WTC11 (cell line): ENCODE measurements around the gene INPP5F. TPM values are rescaled to one million over a fixed set of nuclear protein-coding genes. Genes with fewer than 3 reads are reported as not detected.

Experiments
- ATAC-seq: fragments of 200-7000 bp; cut with Tn5 transposase; 2 replicates; pipeline ENCODE4 v1.10.0; 2021; ENCODE audit warnings: mild to moderate bottlenecking, moderate library complexity
- CTCF ChIA-PET: fragments of 300-600 bp; sonication (Branson Sonifier 250); formaldehyde crosslinking; loops from one replicate; lab custom pipeline; 2021; ENCODE audit warnings: antibody characterized with exemption; lab: Charles Lee
- POLR2A ChIA-PET: fragments of 350-600 bp; sonication (Branson Sonifier 250); formaldehyde crosslinking; loops from one replicate; lab custom pipeline; 2021; ENCODE audit warnings: antibody characterized with exemption; lab: Charles Lee
- DNase-seq: peaks from one replicate; pipeline ENCODE4 v3.0.0; 2021; ENCODE audit warnings: low spot score
- H3K27ac Mint-ChIP-seq: 2 replicates; pipeline ENCODE4 v1.8.0; 2021; ENCODE audit warnings: mixed read lengths
- H3K27me3 Mint-ChIP-seq: 2 replicates; pipeline ENCODE4 v1.8.0; 2021; ENCODE audit warnings: low read depth, mild to moderate bottlenecking, moderate library complexity, mixed read lengths
- H3K36me3 Mint-ChIP-seq: 2 replicates; pipeline ENCODE4 v1.8.0; 2021; ENCODE audit warnings: mixed read lengths
- H3K4me1 Mint-ChIP-seq: 2 replicates; pipeline ENCODE4 v1.8.0; 2022; ENCODE audit warnings: mixed read lengths
- H3K4me3 Mint-ChIP-seq: 2 replicates; pipeline ENCODE4 v1.8.0; 2021; ENCODE audit warnings: mild to moderate bottlenecking, moderate library complexity, mixed read lengths
- H3K9me3 Mint-ChIP-seq: 2 replicates; pipeline ENCODE4 v1.8.0; 2021; ENCODE audit warnings: mixed read lengths
- ATF2 ChIP-seq: sonication (generic); formaldehyde crosslinking; IDR thresholded peaks from 2 replicates; pipeline ENCODE4 v1.8.1; 2022; ENCODE audit warnings: low read depth, missing genetic modification reagents, borderline replicate concordance
- ATF6 ChIP-seq: sonication (generic); formaldehyde crosslinking; IDR thresholded peaks from 2 replicates; pipeline ENCODE4 v1.8.1; 2023; ENCODE audit warnings: mild to moderate bottlenecking, missing genetic modification reagents
- CDX4 ChIP-seq: fragments of 250-450 bp; sonication (Bioruptor Pico); IDR thresholded peaks from 2 replicates; pipeline ENCODE4 v1.9.0; 2021; ENCODE audit warnings: moderate library complexity, mild to moderate bottlenecking, inconsistent platforms, borderline replicate concordance
- CREB1 ChIP-seq: sonication (generic); formaldehyde crosslinking; IDR thresholded peaks from 2 replicates; pipeline ENCODE4 v1.8.0; 2023; ENCODE audit warnings: mild to moderate bottlenecking, missing genetic modification reagents
- CREM ChIP-seq: sonication (generic); formaldehyde crosslinking; IDR thresholded peaks from 2 replicates; pipeline ENCODE4 v1.8.1; 2022; ENCODE audit warnings: mild to moderate bottlenecking, missing genetic modification reagents, moderate library complexity
- ELF4 ChIP-seq: sonication (generic); formaldehyde crosslinking; IDR thresholded peaks from 2 replicates; pipeline ENCODE4 v1.8.1; 2022; ENCODE audit warnings: low read depth, mild to moderate bottlenecking, moderate library complexity, missing genetic modification reagents
- EMX1 ChIP-seq: fragments of 250-450 bp; sonication (Bioruptor Pico); IDR thresholded peaks from 2 replicates; pipeline ENCODE4 v1.8.0; 2021; ENCODE audit warnings: mild to moderate bottlenecking
- ETV6 ChIP-seq: sonication (generic); formaldehyde crosslinking; IDR thresholded peaks from 2 replicates; pipeline ENCODE4 v1.8.1; 2022; ENCODE audit warnings: mild to moderate bottlenecking, missing genetic modification reagents
- FOXJ3 ChIP-seq: sonication (generic); formaldehyde crosslinking; IDR thresholded peaks from 2 replicates; pipeline ENCODE4 v1.9.0; 2021; ENCODE audit warnings: missing genetic modification reagents, mild to moderate bottlenecking, borderline replicate concordance
- FOXP1 ChIP-seq: sonication (generic); formaldehyde crosslinking; IDR thresholded peaks from 2 replicates; pipeline ENCODE4 v1.8.0; 2022; ENCODE audit warnings: missing genetic modification reagents, mild to moderate bottlenecking, moderate library complexity, borderline replicate concordance
- GTF2I ChIP-seq: fragments of 250-450 bp; sonication (Bioruptor Pico); conservative IDR thresholded peaks from 2 replicates; pipeline ENCODE4 v1.4.0; 2021; ENCODE audit warnings: mild to moderate bottlenecking
- HMGXB4 ChIP-seq: sonication (generic); formaldehyde crosslinking; IDR thresholded peaks from 2 replicates; pipeline ENCODE4 v1.8.1; 2023; ENCODE audit warnings: mild to moderate bottlenecking, moderate library complexity, missing genetic modification reagents
- MYBL2 ChIP-seq: sonication (generic); formaldehyde crosslinking; IDR thresholded peaks from 2 replicates; pipeline ENCODE4 v1.8.1; 2023; ENCODE audit warnings: mild to moderate bottlenecking, moderate library complexity, missing genetic modification reagents
- NR2C2 ChIP-seq: sonication (generic); formaldehyde crosslinking; IDR thresholded peaks from 2 replicates; pipeline ENCODE4 v1.8.0; 2022; ENCODE audit warnings: mild to moderate bottlenecking, missing genetic modification reagents
- NR3C1 ChIP-seq: sonication (generic); formaldehyde crosslinking; conservative IDR thresholded peaks from 2 replicates; pipeline ENCODE4 v1.8.1; 2023; ENCODE audit warnings: low read depth, mild to moderate bottlenecking, missing genetic modification reagents
- PRDM15 ChIP-seq: sonication (generic); formaldehyde crosslinking; IDR thresholded peaks from 2 replicates; pipeline ENCODE4 v1.8.0; 2022; ENCODE audit warnings: missing genetic modification reagents
- RELA ChIP-seq: sonication (generic); formaldehyde crosslinking; IDR thresholded peaks from 2 replicates; pipeline ENCODE4 v1.8.1; 2022; ENCODE audit warnings: missing genetic modification reagents, mild to moderate bottlenecking, borderline replicate concordance
- SP1 ChIP-seq: sonication (generic); formaldehyde crosslinking; conservative IDR thresholded peaks from 2 replicates; pipeline ENCODE4 v1.8.1; 2022; ENCODE audit warnings: missing genetic modification reagents
- TEAD1 ChIP-seq: sonication (generic); formaldehyde crosslinking; IDR thresholded peaks from 2 replicates; pipeline ENCODE4 v1.8.0; 2022; ENCODE audit warnings: mild to moderate bottlenecking, missing genetic modification reagents
- TP53 ChIP-seq: sonication (generic); formaldehyde crosslinking; IDR thresholded peaks from 2 replicates; pipeline ENCODE4 v1.8.1; 2023; ENCODE audit warnings: mild to moderate bottlenecking, missing genetic modification reagents
- ZNF232 ChIP-seq: sonication (generic); formaldehyde crosslinking; IDR thresholded peaks from 2 replicates; pipeline ENCODE4 v1.8.0; 2022; ENCODE audit warnings: mild to moderate bottlenecking, missing genetic modification reagents
- ZNF281 ChIP-seq: sonication (generic); formaldehyde crosslinking; IDR thresholded peaks from 2 replicates; pipeline ENCODE4 v1.8.0; 2023; ENCODE audit warnings: mild to moderate bottlenecking, missing genetic modification reagents
- ZNF396 ChIP-seq: fragments of 250-450 bp; sonication (Bioruptor Pico); IDR thresholded peaks from 2 replicates; pipeline ENCODE4 v1.8.0; 2021; ENCODE audit warnings: mild to moderate bottlenecking, moderate library complexity, borderline replicate concordance
- total RNA-seq: library from RNA; stranded (reverse); gene quantifications from 3 replicates; pipeline ENCODE4 v1.2.3, GENCODE V29; 2021

Gene INPP5F
- total RNA-seq, 1 experiment from 2014 or later, result 83.3 TPM

- no peak for TF ChIP-seq CREB1 (CRISPR knock-in tag)
- TF ChIP-seq HMGXB4, result no peak
- no peak for TF ChIP-seq NR3C1 (CRISPR knock-in tag)
- TF ChIP-seq SP1 (CRISPR knock-in tag), result no peak
- TF ChIP-seq ZNF396 (CRISPR knock-in tag), result no peak
- TF ChIP-seq ZNF281 (CRISPR knock-in tag), result no peak
- no peak for TF ChIP-seq MYBL2
- TF ChIP-seq, all 79 proteins: peak for 0
Measured at GRCh38 chr10:119775529-119775928, 49.7 kb downstream of the INPP5F start (continued).

- no peak for ATAC-seq
- Mint-ChIP-seq H3K36me3 (no peaks in the 10 kb centered on the region), H3K4me3 (no peak overlapping the region), H3K4me1 (no peaks in the 10 kb centered on the region), H3K9me3 (no peaks in the 10 kb centered on the region), H3K27me3 (no peaks in the 10 kb centered on the region), H3K27ac (no peak overlapping the region)
- ChIA-PET POLR2A (no interaction called here), CTCF (interaction anchor here (0.6 to 1.2 kb wide), 2 partner anchors 26 to 75 kb away, joined by 4 read pairs; no protein-coding TSS in a partner anchor)
- no peak for DNase-seq
- TF ChIP-seq ATF6 (CRISPR knock-in tag) (no peak), TP53 (CRISPR knock-in tag) (no peak), NR2C2 (CRISPR knock-in tag) (no peak), PRDM15 (no peak), ELF4 (CRISPR knock-in tag) (no peak), GTF2I (CRISPR knock-in tag) (no peak), ZNF281 (CRISPR knock-in tag) (no peak), EMX1 (no peak), CREM (CRISPR knock-in tag) (no peak), RELA (CRISPR knock-in tag) (no peak), ZNF232 (no peak), FOXJ3 (CRISPR knock-in tag) (no peak), ATF2 (CRISPR knock-in tag) (no peak), CDX4 (CRISPR knock-in tag) (no peak), TEAD1 (no peak), ETV6 (CRISPR knock-in tag) (no peak), FOXP1 (CRISPR knock-in tag) (no peak)
Measured at GRCh38 chr10:119776536-119776935, 50.7 kb downstream of the INPP5F start.
